ENCODE results near the gene CDH13.

The CDH13 gene

DNA sequence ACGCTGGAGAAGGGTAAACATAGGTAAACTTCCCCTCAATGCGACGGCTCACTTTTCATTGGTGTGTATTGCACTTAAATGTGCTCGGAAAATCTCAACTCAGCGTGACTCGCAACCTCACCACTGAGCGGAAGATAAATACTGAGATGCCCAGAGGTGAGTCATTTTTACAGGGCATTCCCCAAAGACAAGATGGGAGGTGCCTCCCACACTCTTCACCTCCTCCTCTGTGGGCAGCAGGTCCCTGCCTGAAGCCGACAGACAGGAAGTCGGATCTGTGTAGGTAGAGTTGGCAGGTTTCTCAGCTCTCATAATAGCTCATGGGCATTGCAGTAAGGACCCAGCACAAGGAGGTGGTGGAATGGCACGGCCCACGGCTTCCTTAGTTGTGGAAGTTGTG lies 906.4 kb downstream of the CDH13 start:
- no peak overlapping the region for H3K27ac ChIP-seq
- no peak for TF ChIP-seq ZFX (IDR thresholded peaks at IDR 0.05; ENCODE audit: borderline replicate concordance)
- TF ChIP-seq, protein P1, sequence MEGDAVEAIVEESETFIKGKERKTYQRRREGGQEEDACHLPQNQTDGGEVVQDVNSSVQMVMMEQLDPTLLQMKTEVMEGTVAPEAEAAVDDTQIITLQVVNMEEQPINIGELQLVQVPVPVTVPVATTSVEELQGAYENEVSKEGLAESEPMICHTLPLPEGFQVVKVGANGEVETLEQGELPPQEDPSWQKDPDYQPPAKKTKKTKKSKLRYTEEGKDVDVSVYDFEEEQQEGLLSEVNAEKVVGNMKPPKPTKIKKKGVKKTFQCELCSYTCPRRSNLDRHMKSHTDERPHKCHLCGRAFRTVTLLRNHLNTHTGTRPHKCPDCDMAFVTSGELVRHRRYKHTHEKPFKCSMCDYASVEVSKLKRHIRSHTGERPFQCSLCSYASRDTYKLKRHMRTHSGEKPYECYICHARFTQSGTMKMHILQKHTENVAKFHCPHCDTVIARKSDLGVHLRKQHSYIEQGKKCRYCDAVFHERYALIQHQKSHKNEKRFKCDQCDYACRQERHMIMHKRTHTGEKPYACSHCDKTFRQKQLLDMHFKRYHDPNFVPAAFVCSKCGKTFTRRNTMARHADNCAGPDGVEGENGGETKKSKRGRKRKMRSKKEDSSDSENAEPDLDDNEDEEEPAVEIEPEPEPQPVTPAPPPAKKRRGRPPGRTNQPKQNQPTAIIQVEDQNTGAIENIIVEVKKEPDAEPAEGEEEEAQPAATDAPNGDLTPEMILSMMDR (IDR thresholded peaks at IDR 0.05), result no peak

- TF ChIP-seq ZFX (IDR thresholded peaks at IDR 0.05; ENCODE audit: borderline replicate concordance), result no peak
- TF ChIP-seq, protein P1 (IDR thresholded peaks at IDR 0.05), result no peak
Measured at GRCh38 chr16:83538707-83539106, 911.9 kb downstream of the CDH13 start.

DNA sequence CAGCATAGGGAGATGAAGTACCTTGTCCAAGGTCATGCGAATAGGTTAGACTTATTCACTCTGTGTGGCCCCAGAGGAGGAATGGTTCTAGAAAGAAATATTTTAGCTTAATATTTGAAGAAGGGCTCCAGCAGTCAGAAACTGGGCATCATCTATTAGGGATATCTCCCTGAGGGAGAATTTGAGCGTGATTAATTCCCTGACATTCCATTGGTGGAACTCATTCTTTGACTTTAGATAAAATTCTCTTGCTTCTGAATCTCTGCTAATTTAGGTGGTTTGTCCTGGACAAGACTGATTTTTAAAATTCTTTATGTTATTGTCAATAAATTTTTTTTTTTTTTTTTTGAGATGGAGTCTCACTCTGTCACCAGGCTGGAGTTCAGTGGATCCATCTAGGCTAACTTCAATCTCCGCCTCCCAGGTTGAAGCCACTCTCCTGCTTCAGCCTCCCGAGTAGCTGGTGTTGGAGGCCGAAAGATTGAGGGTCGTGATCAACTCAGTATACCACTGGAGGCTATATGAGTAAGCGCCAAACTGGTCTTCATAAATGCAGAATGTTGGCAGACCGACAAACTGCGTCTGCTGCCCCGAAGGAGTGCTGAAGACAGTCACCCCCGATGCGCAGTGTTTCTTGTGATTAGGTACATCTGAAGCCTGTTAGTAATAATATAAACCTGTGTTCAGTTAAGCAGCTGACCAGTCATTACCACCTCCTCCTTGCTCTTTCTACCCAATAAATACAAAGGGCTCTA lies 913.1 kb downstream of the CDH13 start:
- TF ChIP-seq, protein P1 (IDR thresholded peaks at IDR 0.05), result no peak
- TF ChIP-seq ZFX (IDR thresholded peaks at IDR 0.05; ENCODE audit: borderline replicate concordance), result no peak
- no peak overlapping the region for H3K27ac ChIP-seq

More at GRCh38 chr16:83538707-83539106, 911.9 kb downstream of the CDH13 start:
- H3K27ac ChIP-seq, result no peak overlapping the region

DNA sequence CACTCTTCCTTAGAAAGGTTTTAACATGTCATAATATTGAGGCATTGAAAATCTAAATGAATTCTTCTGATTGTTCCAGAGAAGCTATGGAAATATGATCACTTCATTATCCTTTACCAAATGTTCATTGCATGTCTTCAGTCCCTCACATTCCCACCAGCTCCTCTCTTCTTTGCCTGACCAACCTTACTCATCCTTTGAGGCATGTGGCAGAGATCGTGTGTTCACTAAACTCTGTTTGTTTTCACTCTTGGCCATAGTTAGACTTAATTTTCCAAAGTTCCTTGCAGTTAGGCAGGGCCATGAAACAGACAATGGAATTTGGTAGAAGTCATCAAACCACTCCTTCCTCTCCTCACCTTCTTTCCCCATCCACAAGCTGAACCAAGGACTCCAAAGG lies 914.5 kb downstream of the CDH13 start:
- no peak overlapping the region for H3K27ac ChIP-seq
- TF ChIP-seq, protein P1 (IDR thresholded peaks at IDR 0.05), result no peak
- TF ChIP-seq ZFX (IDR thresholded peaks at IDR 0.05; ENCODE audit: borderline replicate concordance), result no peak

DNA sequence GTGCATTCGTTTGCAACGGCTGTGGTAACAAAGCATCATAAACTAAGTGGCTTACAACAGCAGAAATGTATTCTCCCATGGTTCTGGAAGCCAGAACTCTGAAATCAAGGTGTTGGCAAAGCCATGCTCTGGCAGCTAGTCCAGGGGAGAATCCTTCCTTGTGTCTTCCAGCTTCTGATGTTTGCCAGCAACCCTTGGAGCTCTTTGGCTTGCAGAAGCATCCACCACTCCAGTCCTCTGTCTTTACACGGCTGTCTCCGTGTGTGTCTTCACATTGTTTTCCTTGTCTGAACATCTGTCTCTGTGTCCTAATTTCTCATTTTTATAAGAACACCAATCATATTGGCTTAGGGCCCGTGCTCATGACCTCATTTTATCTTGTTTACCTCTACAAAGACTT lies 915.7 kb downstream of the CDH13 start:
- TF ChIP-seq ZFX (IDR thresholded peaks at IDR 0.05; ENCODE audit: borderline replicate concordance), result no peak
- TF ChIP-seq, protein P1 (IDR thresholded peaks at IDR 0.05), result no peak
- no peak overlapping the region for H3K27ac ChIP-seq

GRCh38 chr16:83549316-83550182 lies 922.8 kb downstream of the CDH13 start:
- no peak overlapping the region for H3K27ac ChIP-seq
- TF ChIP-seq, protein P1 (IDR thresholded peaks at IDR 0.05), result no peak
- no peak for TF ChIP-seq ZFX (IDR thresholded peaks at IDR 0.05; ENCODE audit: borderline replicate concordance)

- H3K27ac ChIP-seq, result no peak overlapping the region
- no peak for TF ChIP-seq ZFX (IDR thresholded peaks at IDR 0.05; ENCODE audit: borderline replicate concordance)
- TF ChIP-seq, protein P1 (IDR thresholded peaks at IDR 0.05), result no peak
Measured at GRCh38 chr16:83550183-83550569, 923.4 kb downstream of the CDH13 start.
